HUES6 (cell line): Measurements from ENCODE around the gene MACROD2.

Experiments used
- H3K27ac ChIP-seq: 2 replicates; pipeline ENCODE4 v1.7.0; 2013; ENCODE audit warnings: low read depth, mild to moderate bottlenecking, low read length, inconsistent platforms
- H3K27me3 ChIP-seq: 2 replicates; pipeline ENCODE4 v1.6.1; 2013; ENCODE audit warnings: low read length; ENCODE audit not compliant: control insufficient read depth, insufficient read depth
- H3K36me3 ChIP-seq: 2 replicates; pipeline ENCODE4 v1.6.1; 2013; ENCODE audit warnings: low read length; ENCODE audit not compliant: control insufficient read depth, insufficient read depth
- H3K4me1 ChIP-seq: 2 replicates; pipeline ENCODE4 v1.6.1; 2013; ENCODE audit warnings: low read length; ENCODE audit not compliant: control insufficient read depth, insufficient read depth
- H3K4me3 ChIP-seq: 2 replicates; pipeline ENCODE4 v1.5.1; 2013; ENCODE audit warnings: low read depth, low read length
- H3K9ac ChIP-seq: one replicate; pipeline ENCODE4 v1.6.1; 2013; ENCODE audit warnings: mild to moderate bottlenecking, low read length
- H3K9me3 ChIP-seq: 2 replicates; pipeline ENCODE4 v1.6.1; 2013; ENCODE audit warnings: low read depth, low read length; ENCODE audit not compliant: control insufficient read depth, insufficient read depth

Gene MACROD2

GRCh38 chr20:15251171-15251570 is 1255.9 kb downstream of the MACROD2 start:
- H3K36me3 ChIP-seq = no peaks in the 10 kb centered on the region

GRCh38 chr20:15252304-15252703 is 1257.0 kb downstream of the MACROD2 start:
- H3K9me3 ChIP-seq = no peaks in the 10 kb centered on the region
- H3K27ac ChIP-seq = no peak overlapping the region
- peaks cover 3% of the 10 kb centered on the region; the same call in 1 of the 2 replicates for H3K4me1 ChIP-seq
- H3K36me3 ChIP-seq = no peaks in the 10 kb centered on the region
- no peak overlapping the region for H3K4me3 ChIP-seq
- no peaks in the 10 kb centered on the region for H3K27me3 ChIP-seq
- H3K9ac ChIP-seq = no peak overlapping the region

More at GRCh38 chr20:15251171-15251570, 1255.9 kb downstream of the MACROD2 start:
- H3K4me3 ChIP-seq = no peak overlapping the region
- H3K27ac ChIP-seq = no peak overlapping the region
- H3K9ac ChIP-seq = no peak overlapping the region
- H3K9me3 ChIP-seq = no peaks in the 10 kb centered on the region
- H3K4me1 ChIP-seq = peaks cover 3% of the 10 kb centered on the region; the same call in 1 of the 2 replicates
- no peaks in the 10 kb centered on the region for H3K27me3 ChIP-seq

- Histone ChIP-seq H3K4me3 (no peak overlapping the region), H3K36me3 (no peaks in the 10 kb centered on the region), H3K9ac (no peak overlapping the region), H3K27ac (no peak overlapping the region), H3K27me3 (no peaks in the 10 kb centered on the region), H3K9me3 (no peaks in the 10 kb centered on the region), H3K4me1 (no peaks in the 10 kb centered on the region)
These were observed 1258.1 kb downstream of the MACROD2 start for GRCh38 chr20:15253431-15253830.

DNA sequence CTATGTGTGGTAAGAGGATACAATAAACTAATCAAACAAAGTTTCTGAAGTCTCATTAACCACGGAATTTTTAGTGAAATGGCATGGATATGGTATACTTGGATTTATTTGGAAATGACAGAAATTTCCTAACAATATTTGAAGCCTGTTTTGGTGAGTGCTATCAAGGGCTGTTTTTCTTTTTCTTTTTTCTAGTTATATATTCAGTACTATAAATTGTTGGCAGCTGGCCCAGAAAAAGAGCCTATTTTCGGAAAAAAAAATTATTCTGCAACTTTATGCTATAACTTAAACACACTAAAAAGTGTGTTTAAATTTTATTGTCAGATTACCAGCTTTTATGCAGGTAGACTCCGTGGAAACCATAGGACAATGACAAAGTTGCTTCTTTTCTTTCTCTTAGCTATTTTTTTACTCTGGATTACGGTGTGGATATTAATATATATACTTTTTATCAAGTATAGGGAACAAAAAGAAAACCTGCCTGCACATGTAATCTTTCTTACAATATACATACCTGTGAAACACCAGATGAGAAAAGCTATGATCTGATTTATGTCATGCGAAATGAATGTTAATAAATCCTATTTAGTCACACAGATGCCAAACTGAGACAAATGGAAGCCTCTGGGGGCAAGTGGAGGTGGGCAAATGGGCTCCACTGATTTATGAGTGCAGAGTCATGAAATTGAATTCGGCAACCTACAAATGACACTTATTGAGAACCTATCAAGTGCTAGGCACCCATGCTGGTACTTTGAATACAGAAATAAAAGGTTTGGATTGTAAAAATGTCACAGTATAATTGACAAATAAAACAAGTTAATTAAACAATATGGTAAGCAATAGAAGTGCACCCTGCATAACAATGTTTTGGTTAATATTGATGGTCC is 1261.6 kb downstream of the MACROD2 start:
- Histone ChIP-seq H3K27ac (no peak overlapping the region), H3K36me3 (no peaks in the 10 kb centered on the region), H3K4me1 (no peaks in the 10 kb centered on the region), H3K9ac (no peak overlapping the region), H3K9me3 (no peaks in the 10 kb centered on the region), H3K4me3 (no peak overlapping the region), H3K27me3 (no peaks in the 10 kb centered on the region)

- no peaks in the 10 kb centered on the region for H3K27me3 ChIP-seq
- H3K9ac ChIP-seq = no peak overlapping the region
- H3K9me3 ChIP-seq = no peaks in the 10 kb centered on the region
- no peak overlapping the region for H3K27ac ChIP-seq
- H3K36me3 ChIP-seq = no peaks in the 10 kb centered on the region
- no peaks in the 10 kb centered on the region for H3K4me1 ChIP-seq
- H3K4me3 ChIP-seq = no peak overlapping the region
These were observed 1262.2 kb downstream of the MACROD2 start for GRCh38 chr20:15257569-15257870.

DNA sequence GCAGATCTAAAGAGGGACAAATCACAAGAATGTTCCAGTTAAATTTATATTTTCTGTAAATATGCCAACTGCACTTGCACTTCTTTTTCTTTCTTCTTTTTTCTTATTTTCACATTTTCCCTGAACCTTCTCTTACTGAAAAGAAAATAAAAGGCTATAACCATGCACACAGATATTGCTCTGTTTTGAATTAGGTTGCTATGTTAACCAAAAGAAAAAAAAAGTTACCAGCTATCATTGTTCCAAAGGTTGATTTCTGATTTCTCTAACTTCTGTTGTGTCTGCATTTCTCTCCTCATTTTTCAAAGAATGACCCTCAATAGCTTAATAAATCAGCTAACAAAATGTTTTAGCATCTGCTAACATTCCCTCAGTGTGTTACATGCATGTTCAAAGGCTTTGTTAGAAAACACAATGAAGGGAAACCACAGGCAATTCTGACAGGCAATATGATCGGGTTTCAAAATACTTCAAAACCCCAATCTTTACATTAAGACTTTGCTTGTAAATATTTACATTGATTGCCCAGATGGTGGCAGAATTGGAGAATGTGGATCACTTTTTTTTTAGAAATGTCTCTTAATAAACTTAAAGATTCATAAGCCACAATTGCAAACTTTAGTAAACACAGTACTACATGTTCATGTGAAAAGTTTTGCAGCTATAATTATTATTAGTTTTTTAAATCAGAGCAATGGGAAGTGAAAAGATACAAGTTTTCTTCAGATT is 1270.4 kb downstream of the MACROD2 start:
- no peak overlapping the region for H3K4me3 ChIP-seq
- H3K9me3 ChIP-seq = no peaks in the 10 kb centered on the region
- H3K27me3 ChIP-seq = no peaks in the 10 kb centered on the region
- no peak overlapping the region for H3K27ac ChIP-seq
- H3K36me3 ChIP-seq = no peaks in the 10 kb centered on the region
- H3K4me1 ChIP-seq = no peaks in the 10 kb centered on the region
- H3K9ac ChIP-seq = no peak overlapping the region

- Histone ChIP-seq H3K27me3 (no peaks in the 10 kb centered on the region), H3K36me3 (no peaks in the 10 kb centered on the region), H3K27ac (no peak overlapping the region), H3K9ac (no peak overlapping the region), H3K4me1 (no peaks in the 10 kb centered on the region), H3K4me3 (no peak overlapping the region), H3K9me3 (no peaks in the 10 kb centered on the region)
These were observed 1272.6 kb downstream of the MACROD2 start for GRCh38 chr20:15267935-15268334.

DNA sequence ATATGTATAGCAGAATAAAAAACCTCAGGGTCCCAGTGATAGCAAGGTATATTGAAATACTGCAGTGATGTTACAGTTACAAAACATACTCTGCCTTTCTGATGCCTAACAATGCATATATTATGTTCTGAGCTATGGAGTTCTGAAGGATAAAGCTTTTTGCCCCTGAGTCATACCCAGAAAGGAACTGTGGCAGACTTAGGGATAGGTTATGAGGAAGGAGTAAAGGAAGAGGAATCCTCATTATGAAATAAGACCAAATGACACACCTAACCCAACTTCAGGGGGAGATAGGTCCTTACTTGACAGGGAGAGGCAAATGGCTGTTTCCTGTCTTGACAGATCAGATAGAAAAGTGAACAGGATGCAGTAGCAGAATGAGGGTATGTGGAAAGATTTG is 1282.7 kb downstream of the MACROD2 start:
- H3K9ac ChIP-seq = no peak overlapping the region
- H3K4me1 ChIP-seq = no peaks in the 10 kb centered on the region
- H3K27ac ChIP-seq = no peak overlapping the region
- H3K27me3 ChIP-seq = no peaks in the 10 kb centered on the region
- no peak overlapping the region for H3K4me3 ChIP-seq
- H3K9me3 ChIP-seq = peaks cover 26% of the 10 kb centered on the region
- H3K36me3 ChIP-seq = no peaks in the 10 kb centered on the region

DNA sequence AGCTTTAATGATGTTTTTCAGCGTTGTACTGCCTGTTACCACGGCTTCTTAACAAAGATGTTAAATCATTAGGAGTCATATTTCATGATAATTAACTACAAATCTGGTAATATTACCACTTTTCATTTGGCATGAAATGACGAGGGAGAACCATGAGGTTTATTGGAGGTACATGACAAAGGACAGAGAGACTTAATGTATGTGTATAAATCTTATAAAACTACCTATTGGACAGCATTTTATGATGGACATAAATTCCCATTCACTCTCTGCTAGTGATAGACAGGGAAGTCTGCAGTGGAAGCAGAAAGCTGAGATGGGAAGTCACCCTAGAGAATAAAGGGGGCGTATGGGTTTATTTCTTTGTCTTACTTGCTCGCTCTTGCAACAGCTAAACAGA is 1292.0 kb downstream of the MACROD2 start:
- H3K27me3 ChIP-seq = no peaks in the 10 kb centered on the region
- no peak overlapping the region for H3K27ac ChIP-seq
- H3K9me3 ChIP-seq = peaks cover 8% of the 10 kb centered on the region
- no peak overlapping the region for H3K4me3 ChIP-seq
- no peaks in the 10 kb centered on the region; the same call in 1 of the 2 replicates for H3K4me1 ChIP-seq
- H3K36me3 ChIP-seq = no peaks in the 10 kb centered on the region
- H3K9ac ChIP-seq = no peak overlapping the region

DNA sequence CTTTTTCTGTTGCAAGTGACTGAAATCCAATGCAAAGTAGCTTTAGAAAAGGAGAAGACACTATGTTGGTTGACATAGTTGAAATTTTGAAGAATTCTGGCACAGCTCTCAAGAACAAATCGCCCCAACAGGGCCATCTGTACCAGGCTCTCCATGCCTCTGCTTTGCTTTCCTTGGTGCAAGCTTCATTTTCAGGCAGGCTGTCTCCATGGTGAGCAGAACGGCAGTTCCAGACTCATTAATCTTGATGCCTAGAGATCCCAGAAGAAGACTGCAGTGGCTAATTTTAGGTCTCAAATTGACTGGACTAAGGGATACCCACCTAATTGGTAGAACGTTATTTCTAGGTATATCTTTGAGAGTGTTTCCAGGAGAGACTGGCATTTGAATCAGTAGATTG is 1292.8 kb downstream of the MACROD2 start:
- Histone ChIP-seq H3K27ac (no peak overlapping the region), H3K4me1 (no peaks in the 10 kb centered on the region; the same call in 1 of the 2 replicates), H3K36me3 (no peaks in the 10 kb centered on the region), H3K27me3 (no peaks in the 10 kb centered on the region), H3K4me3 (no peak overlapping the region), H3K9me3 (0 out of 2 replicates have a peak, but pooled peaks cover under 1% of the 10 kb centered on the region), H3K9ac (no peak overlapping the region)

DNA sequence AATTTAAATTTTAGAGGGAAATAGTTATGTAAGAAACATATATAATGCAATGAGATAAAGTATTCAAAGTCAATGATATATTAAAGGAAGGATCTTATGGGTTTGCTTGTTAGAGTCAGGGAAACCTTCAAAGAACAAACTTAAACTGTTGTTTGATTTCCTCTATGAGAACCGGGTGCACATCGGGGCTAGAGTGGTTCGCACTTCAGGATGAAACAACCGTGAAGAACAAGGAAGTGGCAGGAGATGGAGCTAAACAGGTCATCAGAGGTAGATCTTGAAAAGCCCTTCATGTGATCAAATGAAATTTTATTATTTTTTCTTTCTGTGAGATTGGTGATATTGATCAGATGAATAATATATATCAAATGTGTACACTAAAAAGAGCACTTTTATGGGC is 1294.0 kb downstream of the MACROD2 start:
- H3K27me3 ChIP-seq = no peaks in the 10 kb centered on the region
- H3K9me3 ChIP-seq = no peaks in the 10 kb centered on the region
- no peaks in the 10 kb centered on the region; the same call in 1 of the 2 replicates for H3K4me1 ChIP-seq
- H3K9ac ChIP-seq = no peak overlapping the region
- H3K27ac ChIP-seq = no peak overlapping the region
- no peak overlapping the region for H3K4me3 ChIP-seq
- no peaks in the 10 kb centered on the region for H3K36me3 ChIP-seq
